NCI-H446 treated with DMSO at 0.1 percent for 48 hours (cell line): ENCODE results near the gene STT3B.

Source experiments
- DNase-seq: peaks from one replicate; lab custom pipeline; 2025; lab: John Stamatoyannopoulos, UW

STT3B gene

GRCh38 chr3:31652296-31652695 is 119.6 kb downstream of the STT3B start:
- no peak for DNase-seq

- DNase-seq = no peak
Observed at GRCh38 chr3:31653464-31653863, 120.7 kb downstream of the STT3B start.

GRCh38 chr3:31654998-31655397 is 122.3 kb downstream of the STT3B start:
- DNase-seq = no peak

- DNase-seq = no peak
Observed at GRCh38 chr3:31659246-31659645, 126.5 kb downstream of the STT3B start.

GRCh38 chr3:31661286-31661685 is 128.6 kb downstream of the STT3B start:
- no peak for DNase-seq

GRCh38 chr3:31661993-31662670 is 129.4 kb downstream of the STT3B start:
- no peak for DNase-seq

GRCh38 chr3:31664031-31664430 is 131.3 kb downstream of the STT3B start:
- DNase-seq = no peak

- no peak for DNase-seq
Observed at GRCh38 chr3:31667582-31667981, 134.9 kb downstream of the STT3B start.

- no peak for DNase-seq
Observed at GRCh38 chr3:31668242-31668641, 135.5 kb downstream of the STT3B start.

GRCh38 chr3:31670136-31670535 is 137.4 kb downstream of the STT3B start:
- no peak for DNase-seq

GRCh38 chr3:31670722-31671121 is 138.0 kb downstream of the STT3B start:
- no peak for DNase-seq

GRCh38 chr3:31671451-31671850 is 138.7 kb downstream of the STT3B start:
- DNase-seq = no peak

GRCh38 chr3:31671976-31672375 is 139.3 kb downstream of the STT3B start:
- no peak for DNase-seq

GRCh38 chr3:31673950-31674349 is 141.2 kb downstream of the STT3B start:
- no peak for DNase-seq

GRCh38 chr3:31676556-31676955 is 143.8 kb downstream of the STT3B start:
- DNase-seq = no peak

GRCh38 chr3:31680072-31680870 is 147.5 kb downstream of the STT3B start:
- DNase-seq = no peak
